ENCODE measurements around the gene AP2B1. TPM values are rescaled to one million over a fixed set of nuclear protein-coding genes. Genes with fewer than 3 reads are reported as not detected.

Gene AP2B1
- total RNA-seq, 1 experiment from 2014 or later: 195 TPM

GRCh38 chr17:35747540-35748017 lies 160.5 kb downstream of the AP2B1 start:
- POLR2A ChIA-PET: interaction anchor here (0.6 to 1.2 kb wide), 2 partner anchors 61 to 134 kb away, joined by 3 to 4 read pairs; partner anchors contain the start of gene TAF15
- Mint-ChIP-seq H3K4me3 (no peak overlapping the region), H3K27ac (no peak overlapping the region), H3K36me3 (no peaks in the 10 kb centered on the region), H3K9me3 (no peaks in the 10 kb centered on the region), H3K27me3 (ENCODE audit: low read depth) (peaks cover 48% of the 10 kb centered on the region), H3K4me1 (peaks cover 22% of the 10 kb centered on the region)
- CTCF ChIA-PET: interaction anchor here (0.5 to 8.3 kb wide), 47 partner anchors 8 to 740 kb away, joined by 3 to 100 read pairs (median 4); partner anchors contain the start of genes AP2B1, C17orf50, PEX12 and RASL10B
- ATAC-seq (peak; percentile 80), DNase-seq (ENCODE audit: low spot score) (peak; percentile 87)
- TF ChIP-seq CTCF (IDR thresholded peaks at IDR 0.05): peak; percentile 85
- TF ChIP-seq SMAD3 (CRISPR knock-in tag; IDR thresholded peaks at IDR 0.05; ENCODE audit: borderline replicate concordance): no peak
- TF ChIP-seq SOX15 (CRISPR knock-in tag; IDR thresholded peaks at IDR 0.05): no peak

- peaks cover 28% of the 10 kb centered on the region for H3K4me1 Mint-ChIP-seq
- POLR2A ChIA-PET: no interaction called here
- peaks cover 40% of the 10 kb centered on the region for H3K27me3 Mint-ChIP-seq (ENCODE audit: low read depth)
- no peak overlapping the region for H3K27ac Mint-ChIP-seq
- DNase-seq (ENCODE audit: low spot score): no peak
- no peak for TF ChIP-seq ATF3 (CRISPR knock-in tag; conservative IDR thresholded peaks at IDR 0.05)
- no peak for TF ChIP-seq GTF2I (CRISPR knock-in tag; conservative IDR thresholded peaks at IDR 0.05)
- no peak for TF ChIP-seq ZNF263 (CRISPR knock-in tag; IDR thresholded peaks at IDR 0.05; ENCODE audit: low read depth)
- no peak overlapping the region for H3K4me3 Mint-ChIP-seq
- H3K36me3 Mint-ChIP-seq: no peaks in the 10 kb centered on the region
- no peaks in the 10 kb centered on the region for H3K9me3 Mint-ChIP-seq
- CTCF ChIA-PET: interaction anchor here (1.3 to 8.3 kb wide), 14 partner anchors 11 to 435 kb away, joined by 3 to 100 read pairs (median 6); partner anchors contain the start of genes C17orf50, PEX12, RASL10B and TAF15
- ATAC-seq: no peak
These were observed 161.3 kb downstream of the AP2B1 start for GRCh38 chr17:35748341-35748841.

GRCh38 chr17:35748979-35749378 lies 161.9 kb downstream of the AP2B1 start:
- Mint-ChIP-seq H3K4me3 (0 out of 2 replicates have a peak overlapping the region, but pooled peaks have one; percentile 29), H3K4me1 (peaks cover 26% of the 10 kb centered on the region), H3K36me3 (no peaks in the 10 kb centered on the region), H3K27ac (no peak overlapping the region), H3K27me3 (ENCODE audit: low read depth) (peaks cover 36% of the 10 kb centered on the region), H3K9me3 (no peaks in the 10 kb centered on the region)
- ChIA-PET POLR2A (no interaction called here), CTCF (interaction anchor here (0.5 to 8.3 kb wide), 11 partner anchors 11 to 436 kb away, joined by 3 to 100 read pairs (median 9); partner anchors contain the start of genes C17orf50, RASL10B, SLFN12L and TAF15)
- DNase-seq (ENCODE audit: low spot score) (no peak), ATAC-seq (no peak)
- TF ChIP-seq GTF2I (CRISPR knock-in tag; conservative IDR thresholded peaks at IDR 0.05) (no peak), ZNF512 (CRISPR knock-in tag; IDR thresholded peaks at IDR 0.05; ENCODE audit: borderline replicate concordance) (no peak), ZBTB43 (CRISPR knock-in tag; IDR thresholded peaks at IDR 0.05) (no peak), ZNF263 (CRISPR knock-in tag; IDR thresholded peaks at IDR 0.05; ENCODE audit: low read depth) (no peak), TEAD4 (CRISPR knock-in tag; IDR thresholded peaks at IDR 0.05) (no peak), PREB (CRISPR knock-in tag; IDR thresholded peaks at IDR 0.05; ENCODE audit: borderline replicate concordance) (no peak), MYBL2 (CRISPR knock-in tag; IDR thresholded peaks at IDR 0.05) (no peak), ZNF281 (CRISPR knock-in tag; IDR thresholded peaks at IDR 0.05) (no peak), CREB1 (CRISPR knock-in tag; IDR thresholded peaks at IDR 0.05) (no peak), GABPB1 (CRISPR knock-in tag; IDR thresholded peaks at IDR 0.05) (no peak), ESRRA (CRISPR knock-in tag; IDR thresholded peaks at IDR 0.05; ENCODE audit: borderline replicate concordance) (no peak), ZBTB21 (CRISPR knock-in tag; IDR thresholded peaks at IDR 0.05; ENCODE audit: borderline replicate concordance) (no peak), E2F1 (CRISPR knock-in tag; IDR thresholded peaks at IDR 0.05) (no peak)
